Endometrial microvascular endothelial cells (primary cell): Measurements from ENCODE around the gene CCN6. TPM values are rescaled to one million over a fixed set of nuclear protein-coding genes. Genes with fewer than 3 reads are reported as not detected.

Experiments
- in situ Hi-C: cut with HindIII; loops from 2 replicates; pipeline ENCODE4 v1.10.0; 2017; ENCODE audit warnings: low sequenced_read_pairs, low pct_unique_long_range_greater_than_20kb; ENCODE audit errors: inconsistent ontology term
- total RNA-seq: library from RNA; depleted of rRNA; stranded (reverse); fragments of >200 nt; gene quantifications from one replicate; pipeline ENCODE4 v1.2.3, GENCODE V29; 2015; ENCODE audit errors: inconsistent ontology term

The CCN6 gene
- total RNA-seq, result not detected

DNA sequence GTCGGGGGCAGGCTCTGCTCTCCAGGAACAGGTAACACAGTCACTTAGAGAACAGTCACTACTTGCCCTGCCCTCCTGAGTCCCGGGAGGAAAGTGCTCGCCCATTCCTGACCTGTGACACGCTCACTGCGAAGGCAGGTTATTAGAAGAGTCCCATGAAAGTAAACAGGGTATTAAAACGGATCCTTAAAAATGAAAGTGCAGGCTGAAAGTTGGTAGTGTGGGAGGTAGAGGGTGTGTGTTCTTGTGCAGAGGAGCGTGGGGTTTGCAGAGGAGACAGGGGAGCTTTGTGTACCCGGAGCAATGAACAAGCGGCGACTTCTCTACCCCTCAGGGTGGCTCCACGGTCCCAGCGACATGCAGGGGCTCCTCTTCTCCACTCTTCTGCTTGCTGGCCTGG, at the start of gene CCN6:
Gene CCN6, plus strand, starts transcription at position 104 of the 400 bp plus-strand sequence. Its CDS starts 254 bp downstream, at position 358.
- in situ Hi-C loops, result no loop called here

DNA sequence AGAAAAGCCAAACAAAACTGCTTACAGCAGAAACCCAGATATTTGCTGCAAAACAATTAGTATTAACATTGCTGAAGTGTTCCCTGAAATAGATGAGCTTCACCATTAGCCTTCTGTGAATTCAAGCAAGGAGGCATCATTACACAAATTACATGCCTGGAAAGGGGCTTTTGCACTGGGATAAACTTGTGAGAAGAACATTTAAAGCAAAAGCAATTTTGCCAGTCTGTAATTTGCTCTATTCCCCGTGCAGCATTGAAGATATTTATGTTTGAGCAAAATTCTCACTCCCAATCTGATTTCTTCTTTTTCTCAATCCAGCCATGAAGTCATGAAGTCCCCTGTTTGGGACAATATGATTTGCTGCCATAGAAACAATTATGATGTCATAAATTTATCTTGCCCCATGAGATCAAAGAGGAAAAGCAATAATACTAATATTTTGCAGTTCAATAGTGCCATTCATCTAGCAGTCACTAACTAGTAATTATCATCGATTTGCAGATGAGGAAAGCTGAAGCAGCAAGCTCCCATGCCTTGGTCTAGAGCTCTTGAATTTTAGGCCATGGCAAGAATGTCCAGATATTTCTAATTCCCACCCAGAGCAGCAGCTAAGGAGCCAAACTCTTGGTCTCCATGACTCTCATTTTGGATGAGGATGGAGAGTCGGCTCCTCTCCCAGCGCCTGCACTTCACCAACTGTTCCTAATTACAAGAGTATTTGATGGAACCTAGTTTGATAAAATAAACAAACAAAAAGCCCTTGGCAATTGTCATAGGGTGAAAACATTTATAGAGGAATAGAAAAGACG, 49.5 kb upstream of the CCN6 start:
- in situ Hi-C loops, result no loop called here

DNA sequence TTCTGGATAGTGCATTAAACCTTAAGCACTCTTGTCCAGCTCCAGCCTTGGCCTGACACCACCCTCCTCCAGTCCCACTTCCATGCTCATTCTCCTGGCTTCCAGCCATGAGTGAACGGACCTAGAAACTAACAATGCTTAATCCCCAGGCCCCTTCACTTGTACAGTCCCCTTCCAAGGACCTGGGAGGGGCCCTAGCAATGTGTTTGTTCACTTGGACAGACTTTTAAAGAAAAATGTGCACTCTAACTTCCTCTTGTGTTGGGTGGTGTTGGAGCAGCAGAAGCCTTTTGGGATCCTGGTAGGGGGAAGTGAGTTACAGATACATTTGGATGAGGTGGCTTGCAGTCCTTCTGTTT, 48.9 kb upstream of the CCN6 start:
- in situ Hi-C loops, result no loop called here

DNA sequence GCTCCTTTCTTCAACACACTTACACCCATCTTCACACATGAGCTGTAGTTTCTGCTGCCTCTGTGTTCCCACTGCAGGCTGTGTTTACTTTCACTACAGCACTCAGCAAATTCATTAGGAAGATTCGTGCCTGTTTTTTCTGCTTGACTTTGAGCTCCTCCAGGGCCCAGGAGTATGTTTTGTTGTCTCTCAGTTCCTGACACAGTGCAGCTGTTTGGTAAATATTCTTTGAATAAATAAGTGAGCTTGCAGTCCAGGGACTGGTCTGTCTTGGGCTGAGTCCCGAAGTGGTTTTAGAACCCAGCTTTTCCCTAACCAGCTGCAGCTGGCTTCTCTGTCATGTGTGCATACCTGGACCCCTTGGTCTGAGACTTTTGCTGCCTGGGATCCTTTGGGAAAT, 46.6 kb upstream of the CCN6 start:
- in situ Hi-C loops, result no loop called here

DNA sequence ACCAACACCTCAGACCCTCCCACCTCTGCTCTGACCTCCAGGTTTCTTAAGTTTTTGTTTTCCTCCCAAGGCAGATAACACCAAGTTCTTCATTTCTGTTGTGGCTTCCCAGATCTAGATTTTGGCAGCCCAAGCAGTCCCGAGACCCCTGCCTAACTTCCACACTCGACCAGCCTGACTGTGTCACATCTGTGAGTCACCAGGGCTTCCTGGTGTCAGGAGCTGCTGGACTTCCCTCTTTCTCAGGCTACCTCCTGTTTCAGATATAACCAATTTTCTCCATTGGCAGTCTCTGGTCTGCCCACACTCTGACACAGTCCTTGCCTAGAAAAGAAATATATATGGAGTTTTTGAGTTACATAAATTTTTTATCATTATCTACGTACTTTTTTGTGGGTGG, 46.1 kb upstream of the CCN6 start:
- in situ Hi-C loops, result no loop called here

DNA sequence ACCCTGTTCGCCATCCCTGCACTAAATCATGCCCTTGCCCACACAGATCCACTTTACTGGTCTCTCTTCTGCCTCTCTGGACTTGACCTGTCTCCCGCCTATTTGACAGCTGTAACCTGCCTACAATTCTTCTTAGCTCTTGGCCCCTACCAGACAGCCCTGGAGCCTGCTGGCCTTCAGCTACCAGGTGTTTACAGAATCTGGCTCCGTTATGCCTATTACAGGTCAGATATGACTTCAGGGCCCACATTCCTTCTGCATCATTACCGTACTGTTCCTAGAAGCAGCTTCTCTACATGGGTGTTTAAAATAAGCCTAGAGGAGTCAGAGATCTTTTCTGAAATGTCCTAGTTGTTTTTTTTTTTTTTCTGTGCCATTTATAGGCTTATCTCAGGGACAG, 45.4 kb upstream of the CCN6 start:
- in situ Hi-C loops, result no loop called here

DNA sequence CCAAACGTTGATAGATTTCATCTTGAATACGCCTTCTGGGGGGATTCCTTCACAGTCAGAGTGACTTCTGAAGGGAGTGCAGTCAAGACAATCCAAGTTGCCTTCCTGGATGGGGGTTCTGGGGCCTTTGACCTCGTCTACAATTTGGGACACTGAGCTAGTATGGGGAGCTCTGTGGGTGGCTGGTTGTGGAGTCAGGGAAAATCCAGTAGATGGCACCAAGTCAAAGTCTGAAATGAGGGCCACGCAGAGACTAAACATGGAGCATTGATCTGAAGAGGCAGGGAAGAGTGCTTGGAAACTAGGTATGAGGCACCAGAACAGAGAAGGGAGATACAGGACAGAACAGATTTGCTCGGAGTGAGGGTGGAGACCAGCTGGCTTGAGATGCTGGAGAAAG, 43.6 kb upstream of the CCN6 start:
- in situ Hi-C loops, result no loop called here

DNA sequence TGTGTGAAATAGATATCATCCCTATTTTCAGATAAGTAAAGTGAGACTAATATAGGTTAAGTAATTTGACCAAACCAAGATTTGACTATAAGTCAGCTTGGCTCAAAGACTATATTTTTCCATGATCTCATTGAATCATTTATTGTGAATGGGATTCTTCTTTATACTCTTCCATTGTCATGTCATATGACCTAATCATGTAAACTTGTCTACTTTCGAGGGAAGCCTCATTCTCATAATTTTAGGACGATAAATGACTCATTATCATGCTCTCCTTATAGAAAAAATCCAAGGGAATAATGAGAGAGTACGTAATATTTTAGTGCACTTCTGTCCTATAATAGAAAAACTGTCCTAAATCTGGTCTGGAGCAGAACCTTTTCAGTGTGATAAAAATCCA, 40.9 kb upstream of the CCN6 start:
- in situ Hi-C loops, result no loop called here

DNA sequence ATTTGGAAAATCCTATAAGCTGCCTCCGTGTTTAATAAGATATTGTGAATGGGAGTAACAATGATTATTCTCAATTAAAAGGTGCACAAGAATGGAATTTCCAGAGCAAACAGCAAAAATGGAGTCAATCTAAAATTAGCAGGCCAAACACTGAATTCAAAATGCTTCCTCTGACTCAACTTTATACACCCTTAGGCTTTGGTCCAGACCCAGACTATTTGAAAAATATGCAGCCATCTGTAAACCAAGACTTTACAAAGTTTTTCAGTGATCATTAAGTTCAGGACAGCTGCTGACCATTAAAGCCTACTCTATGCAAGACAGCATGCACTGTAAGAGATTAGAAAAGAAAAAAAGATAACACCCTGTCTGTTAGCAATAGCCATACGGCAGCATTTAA, 39.4 kb upstream of the CCN6 start:
- in situ Hi-C loops, result no loop called here

DNA sequence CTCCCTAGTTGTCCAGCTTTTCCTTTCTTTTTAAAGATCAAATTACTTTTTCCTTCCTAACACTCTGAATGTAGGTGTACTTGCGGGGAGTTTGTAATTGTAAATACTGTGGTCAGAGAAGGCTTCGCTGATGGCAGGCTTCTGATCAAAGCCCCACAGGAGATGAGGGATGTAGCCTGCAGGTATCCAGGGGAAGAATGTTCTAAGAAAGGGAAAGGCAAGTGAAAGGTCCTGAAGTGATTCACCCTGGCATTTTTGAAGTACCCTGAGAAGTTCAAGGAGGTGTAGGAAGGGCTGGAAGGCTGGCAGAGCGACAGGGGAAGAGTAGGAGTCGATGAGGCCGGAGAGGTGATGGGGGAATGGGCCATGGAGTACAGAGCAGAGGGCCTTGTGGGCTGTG, 38.2 kb upstream of the CCN6 start:
- in situ Hi-C loops, result no loop called here

DNA sequence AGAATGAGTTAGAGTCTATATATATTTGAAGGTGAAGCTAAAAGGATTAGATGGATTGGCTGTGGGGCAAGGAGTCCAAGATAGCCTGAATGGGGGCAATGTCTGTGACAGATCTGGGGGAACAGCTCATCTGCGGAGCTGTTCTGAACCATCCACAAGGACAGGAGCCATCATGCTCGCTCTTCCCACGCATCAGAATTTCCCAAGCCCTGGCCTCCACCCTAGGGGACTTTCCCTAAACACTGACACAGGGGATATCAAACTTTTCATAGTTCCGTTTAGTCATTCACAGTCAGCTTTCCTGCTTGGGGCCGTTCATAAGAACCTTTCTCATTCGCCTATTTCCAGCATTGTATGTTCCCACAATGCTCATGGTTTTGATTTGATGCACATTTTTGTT, 37.6 kb upstream of the CCN6 start:
- in situ Hi-C loops, result no loop called here

DNA sequence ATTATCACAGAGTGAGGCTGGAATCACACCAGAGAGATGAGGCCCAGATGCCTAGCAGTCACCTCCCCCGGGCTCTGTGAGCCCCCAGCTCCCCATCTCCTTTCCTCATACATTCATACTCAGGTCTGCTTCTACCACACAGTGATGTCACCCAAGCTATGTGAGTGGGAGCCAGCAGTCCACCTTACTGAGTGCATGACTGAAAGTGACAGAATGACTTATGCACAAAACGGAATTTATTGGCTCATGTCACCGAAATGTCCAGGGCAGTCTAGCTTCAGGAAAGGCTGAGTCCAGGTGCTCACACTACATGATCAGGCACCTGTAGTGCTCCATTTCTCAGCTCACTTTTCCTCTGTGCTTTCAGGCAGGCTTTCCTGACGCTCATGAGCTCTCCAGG, 36.7 kb upstream of the CCN6 start:
- in situ Hi-C loops, result no loop called here

DNA sequence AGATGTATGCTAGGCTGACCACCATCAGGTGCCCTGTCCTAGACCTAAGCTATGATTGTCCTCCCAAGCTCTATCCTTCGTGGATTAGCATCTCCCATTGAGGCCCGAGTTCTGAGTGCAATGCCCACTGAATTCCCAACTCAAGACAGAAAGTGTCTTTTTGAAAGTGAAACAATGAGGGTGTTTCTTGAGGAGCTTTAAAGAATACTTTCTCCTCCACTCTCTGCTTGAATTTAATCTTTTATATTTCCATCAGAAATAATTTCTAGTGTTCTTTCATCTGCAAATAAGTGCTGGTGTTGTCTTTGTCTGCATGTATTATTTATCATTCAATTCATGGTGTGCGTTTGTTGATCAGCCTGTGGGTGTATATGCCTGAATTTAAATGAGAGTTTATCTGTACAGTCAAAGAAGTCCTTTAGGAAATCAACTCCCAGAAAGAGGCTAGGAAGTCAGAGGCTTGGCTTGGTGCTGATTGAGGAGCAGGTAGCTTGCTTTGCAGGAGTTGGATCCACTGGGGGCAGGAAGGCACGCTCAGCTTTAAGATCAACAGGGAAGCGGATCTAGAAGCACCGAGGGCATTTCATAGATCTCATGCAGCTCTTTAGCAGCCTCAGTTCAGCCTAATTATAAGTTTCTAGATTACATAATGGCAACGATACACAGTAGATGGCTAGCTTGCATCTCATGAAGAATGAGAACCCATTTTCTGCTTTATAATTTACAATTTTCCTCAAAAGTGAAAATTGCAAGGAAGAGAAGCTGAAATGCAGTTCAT, 36.0 kb upstream of the CCN6 start:
- in situ Hi-C loops, result no loop called here

DNA sequence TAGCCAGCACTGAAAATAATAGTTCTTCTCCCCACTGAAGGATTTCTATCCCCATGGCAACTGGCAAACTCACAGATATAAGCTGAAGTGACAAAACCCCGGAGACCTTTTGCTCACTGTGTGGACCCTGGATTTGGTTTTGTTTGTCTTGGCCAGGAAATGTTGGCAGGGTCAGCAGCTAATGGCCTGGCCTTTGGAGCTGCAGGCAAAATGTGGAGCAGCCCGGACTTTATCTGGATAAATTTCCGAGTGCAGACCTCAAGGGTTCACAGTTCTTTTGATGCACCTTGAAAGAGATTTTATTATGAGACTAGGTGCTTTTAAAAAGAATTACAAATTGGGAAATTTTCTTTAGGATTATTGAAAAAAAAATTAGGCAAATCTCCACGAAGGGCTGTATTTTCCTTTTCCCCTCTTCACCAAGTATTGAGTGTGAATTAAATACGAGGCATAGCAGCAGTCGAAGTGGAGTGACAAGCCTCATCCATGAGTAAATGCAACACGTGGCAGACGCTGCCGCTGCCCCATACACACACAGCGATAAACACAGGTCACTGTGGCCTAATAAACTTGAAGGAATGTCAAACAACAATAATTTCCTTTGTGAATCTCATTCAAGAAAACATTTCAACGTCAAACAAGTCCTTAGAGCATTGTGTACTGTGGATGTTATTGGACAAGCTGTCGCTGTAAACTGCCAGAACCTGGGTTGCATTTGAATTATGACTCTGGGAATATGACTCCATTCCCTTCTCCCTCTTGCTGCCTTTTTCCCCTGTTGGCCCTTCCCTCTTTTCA, 35.1 kb upstream of the CCN6 start:
- in situ Hi-C loops, result no loop called here

DNA sequence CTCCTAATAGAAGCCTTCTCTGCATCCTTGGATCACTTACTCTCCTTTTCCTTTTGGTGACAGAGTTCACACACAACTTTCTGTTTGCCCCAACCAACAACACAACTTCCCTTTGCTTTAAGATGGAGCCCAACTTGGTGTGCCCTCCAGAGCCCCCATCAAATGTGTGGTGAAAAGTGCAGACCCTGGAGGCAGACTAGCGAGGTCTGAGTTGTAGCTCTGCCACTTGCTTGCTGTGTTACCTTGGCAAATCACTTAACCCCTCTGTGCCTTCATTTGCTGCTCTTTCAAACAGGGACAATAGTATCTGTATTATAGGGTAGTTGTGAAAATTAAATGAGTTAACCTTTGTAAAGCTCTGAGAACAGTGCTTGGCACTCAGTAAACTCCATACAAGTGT, 34.3 kb upstream of the CCN6 start:
- in situ Hi-C loops, result no loop called here

DNA sequence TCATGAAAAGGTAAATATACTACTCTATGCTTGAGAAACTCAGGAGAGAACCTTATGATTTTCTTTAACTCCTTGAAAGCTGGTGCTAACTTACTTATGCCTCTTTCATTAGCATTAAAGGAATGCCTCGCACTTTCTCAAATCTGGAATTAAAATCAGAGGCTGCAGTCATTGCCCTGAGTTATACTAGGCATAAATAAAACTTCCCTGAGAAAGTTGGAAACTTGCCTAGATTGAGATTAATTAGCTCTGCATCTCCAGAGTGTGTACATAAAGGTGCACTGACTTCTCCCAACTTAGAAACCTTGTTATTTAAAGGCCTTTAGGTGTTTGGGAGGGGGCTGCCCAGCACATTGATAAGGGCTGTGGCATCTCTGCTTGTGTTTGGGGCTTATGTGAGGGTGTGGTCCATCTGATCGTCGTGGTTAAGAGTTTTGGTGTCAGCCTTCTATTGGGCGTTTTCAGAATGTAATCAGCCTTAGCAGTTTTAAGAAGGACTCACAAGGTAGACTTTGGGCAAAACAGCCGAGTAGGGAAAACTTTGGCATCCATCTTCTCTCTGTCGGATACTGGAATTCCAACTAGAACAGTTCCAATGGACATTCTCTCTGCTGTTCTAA, 32.1 kb upstream of the CCN6 start:
- in situ Hi-C loops, result no loop called here

DNA sequence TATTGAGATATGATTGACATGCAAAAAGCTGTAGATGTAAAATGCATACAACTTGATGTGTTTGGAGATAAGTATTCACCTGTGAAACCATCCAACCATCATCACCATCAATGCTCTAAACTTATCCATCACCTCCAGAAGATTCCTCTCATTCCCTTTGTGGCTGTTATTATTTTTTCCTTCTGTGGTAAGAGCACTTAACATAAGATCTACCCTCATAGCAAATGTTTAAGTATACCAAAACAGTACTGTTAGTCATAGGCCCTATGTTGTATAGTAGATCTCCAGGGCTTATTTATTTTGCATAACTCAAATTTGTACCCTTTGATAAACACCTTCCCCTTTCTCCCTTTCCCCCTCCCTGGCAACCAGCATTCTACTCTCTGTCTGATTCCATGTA, 31.2 kb upstream of the CCN6 start:
- in situ Hi-C loops, result no loop called here

DNA sequence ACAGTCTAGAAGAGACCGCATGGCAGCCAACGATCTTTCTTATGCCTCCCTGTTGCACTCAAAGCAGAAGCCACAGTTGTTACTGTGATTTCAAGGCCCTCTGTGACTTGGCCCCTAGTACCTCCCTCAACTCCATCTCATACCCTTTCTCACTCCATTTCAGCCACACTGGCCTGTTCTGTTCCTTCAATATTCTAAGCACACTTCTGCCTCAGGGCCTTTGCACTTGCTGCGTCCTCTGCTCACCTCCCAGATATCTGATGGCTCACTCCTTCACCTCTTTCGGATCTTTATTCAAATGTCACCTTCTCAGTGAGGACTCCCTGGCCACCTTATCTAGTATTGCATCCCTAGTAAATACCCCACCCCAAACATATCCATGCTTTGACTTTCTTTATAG, 29.4 kb upstream of the CCN6 start:
- in situ Hi-C loops, result no loop called here

DNA sequence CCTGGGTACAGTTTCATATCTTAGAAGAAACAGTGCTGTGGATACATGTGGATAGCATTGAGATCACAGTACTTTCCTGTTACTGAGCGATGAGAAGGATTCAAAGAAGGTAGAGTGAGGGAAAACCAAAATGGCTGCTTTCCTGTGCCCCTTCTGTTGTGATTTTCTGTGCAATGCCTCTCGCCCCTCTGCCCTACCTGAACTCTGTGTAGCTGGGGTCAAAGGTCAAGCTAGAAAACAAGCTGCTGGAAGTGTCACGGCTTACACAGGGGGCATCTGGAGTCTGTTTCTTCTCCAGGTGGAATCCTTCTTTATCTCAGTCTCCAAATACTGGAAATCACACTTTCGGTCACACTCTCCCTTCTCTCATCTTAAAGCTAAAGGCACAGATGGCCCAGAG, 27.0 kb upstream of the CCN6 start:
- in situ Hi-C loops, result no loop called here
